DOHH2 (cell line): ENCODE measurements around the gene SELPLG.

Experiments
- H3F3A ChIP-seq: fragments of 200-600 bp; sonication (generic), shearing (Covaris generic); 2 replicates; pipeline ENCODE4 v1.6.0; 2016; ENCODE audit warnings: antibody characterized with exemption, mild to moderate bottlenecking; ENCODE audit not compliant: control insufficient read depth, insufficient read depth
- H3K27ac ChIP-seq: fragments of 200-600 bp; sonication (generic); 2 replicates; pipeline ENCODE4 v1.5.1; 2014; ENCODE audit warnings: low read depth, mild to moderate bottlenecking, low read length, moderate library complexity
- H3K27me3 ChIP-seq: fragments of 200-600 bp; sonication (generic); 2 replicates; pipeline ENCODE4 v1.6.1; 2014; ENCODE audit warnings: mild to moderate bottlenecking, low read length, mixed read lengths; ENCODE audit not compliant: control insufficient read depth
- H3K36me3 ChIP-seq: fragments of 200-600 bp; sonication (generic); 2 replicates; pipeline ENCODE4 v1.6.1; 2014; ENCODE audit warnings: mild to moderate bottlenecking, low read length, moderate library complexity, mixed read lengths; ENCODE audit not compliant: control insufficient read depth
- H3K4me1 ChIP-seq: fragments of 200-600 bp; sonication (generic); 2 replicates; pipeline ENCODE4 v1.6.1; 2014; ENCODE audit warnings: mild to moderate bottlenecking, low read length, mixed read lengths; ENCODE audit not compliant: control insufficient read depth
- H3K4me2 ChIP-seq: fragments of 200-600 bp; sonication (generic); 2 replicates; pipeline ENCODE4 v1.6.0; 2014; ENCODE audit warnings: mild to moderate bottlenecking, low read length, moderate library complexity
- H3K4me3 ChIP-seq: fragments of 200-600 bp; sonication (generic); 2 replicates; pipeline ENCODE4 v1.5.1; 2014; ENCODE audit warnings: mild to moderate bottlenecking, low read length, mixed read lengths
- H3K79me2 ChIP-seq: fragments of 200-600 bp; sonication (generic); 2 replicates; pipeline ENCODE4 v1.6.1; 2014; ENCODE audit warnings: mild to moderate bottlenecking, low read length, mixed read lengths; ENCODE audit not compliant: control insufficient read depth
- H3K9me2 ChIP-seq: fragments of 200-600 bp; sonication (generic); replicated peaks from 2 replicates; pipeline ENCODE4 v1.6.1; 2014; ENCODE audit warnings: mild to moderate bottlenecking, low read length, mixed read lengths; ENCODE audit not compliant: control insufficient read depth
- H3K9me3 ChIP-seq: fragments of 200-600 bp; sonication (generic); 2 replicates; pipeline ENCODE4 v1.6.1; 2014; ENCODE audit warnings: antibody characterized with exemption, low read length, mixed read lengths; ENCODE audit not compliant: control insufficient read depth, insufficient read depth
- H4K20me1 ChIP-seq: fragments of 200-600 bp; sonication (generic); 2 replicates; pipeline ENCODE4 v1.6.0; 2014; ENCODE audit warnings: low read depth, mild to moderate bottlenecking, antibody characterized with exemption, low read length, moderate library complexity; ENCODE audit not compliant: control insufficient read depth, insufficient read depth
- CTCF ChIP-seq: fragments of 200-600 bp; sonication (generic); IDR thresholded peaks from one replicate; pipeline ENCODE4 v1.5.1; 2014; ENCODE audit warnings: antibody characterized with exemption, mild to moderate bottlenecking, low read depth, low read length; ENCODE audit not compliant: poor library complexity, severe bottlenecking
- EZH2phosphoT487 ChIP-seq: fragments of 200-600 bp; sonication (generic); IDR thresholded peaks from 2 replicates; pipeline ENCODE4 v1.6.1; 2017; ENCODE audit warnings: borderline replicate concordance, mild to moderate bottlenecking, antibody characterized with exemption, low read length, moderate library complexity, mixed read lengths

The SELPLG gene

GRCh38 chr12:108610336-108610815 is 23.3 kb downstream of the SELPLG start:
- no peak for TF ChIP-seq EZH2phosphoT487
- no peak for TF ChIP-seq CTCF
- H3K79me2 ChIP-seq = no peaks in the 10 kb centered on the region
- peaks cover 2% of the 10 kb centered on the region; the same call in 1 of the 2 replicates for H3F3A ChIP-seq
- no peaks in the 10 kb centered on the region for H4K20me1 ChIP-seq
- no peaks in the 10 kb centered on the region for H3K36me3 ChIP-seq
- H3K9me2 ChIP-seq = no peaks in the 10 kb centered on the region
- H3K27me3 ChIP-seq = peaks cover 37% of the 10 kb centered on the region
- H3K4me2 ChIP-seq = no peak overlapping the region
- H3K4me1 ChIP-seq = peaks cover 17% of the 10 kb centered on the region
- no peaks in the 10 kb centered on the region for H3K9me3 ChIP-seq
- H3K4me3 ChIP-seq = no peak overlapping the region
- H3K27ac ChIP-seq = no peak overlapping the region

GRCh38 chr12:108609537-108610335 is 24.0 kb downstream of the SELPLG start:
- Histone ChIP-seq H3K36me3 (no peaks in the 10 kb centered on the region), H3F3A (peaks cover 2% of the 10 kb centered on the region; the same call in 1 of the 2 replicates), H3K9me2 (no peaks in the 10 kb centered on the region), H3K4me3 (no peak overlapping the region), H4K20me1 (no peaks in the 10 kb centered on the region), H3K4me2 (no peak overlapping the region), H3K27ac (no peak overlapping the region), H3K27me3 (peaks cover 37% of the 10 kb centered on the region), H3K4me1 (peaks cover 17% of the 10 kb centered on the region), H3K9me3 (no peaks in the 10 kb centered on the region), H3K79me2 (no peaks in the 10 kb centered on the region)
- TF ChIP-seq EZH2phosphoT487 (no peak), CTCF (no peak)

GRCh38 chr12:108608616-108609015 is 25.1 kb downstream of the SELPLG start:
- TF ChIP-seq EZH2phosphoT487 = no peak
- no peak for TF ChIP-seq CTCF
- Histone ChIP-seq H3K79me2 (no peaks in the 10 kb centered on the region), H3K27me3 (peaks cover 30% of the 10 kb centered on the region), H3K27ac (no peak overlapping the region), H3F3A (peaks cover 2% of the 10 kb centered on the region; the same call in 1 of the 2 replicates), H3K4me2 (no peak overlapping the region), H3K4me3 (no peak overlapping the region), H3K9me2 (no peaks in the 10 kb centered on the region), H3K9me3 (no peaks in the 10 kb centered on the region), H3K4me1 (peaks cover 17% of the 10 kb centered on the region), H4K20me1 (no peaks in the 10 kb centered on the region), H3K36me3 (no peaks in the 10 kb centered on the region)
